Endothelial cell of umbilical vein (primary cell): ENCODE measurements around the gene FLACC1. TPM values are rescaled to one million over a fixed set of nuclear protein-coding genes. Genes with fewer than 3 reads are reported as not detected.

Experiments
- BruUV-seq: library from RNA; stranded (reverse); fragments of 400-500 nt; replicated peaks from 2 replicates; lab custom pipeline; 2021; lab: Mats Ljungman, UMichigan
- CTCF ChIA-PET: fragments of 300-600, 350-600 bp; sonication (Branson Sonifier 250); formaldehyde crosslinking; loops from one replicate; lab custom pipeline; 2021; ENCODE audit warnings: antibody characterized with exemption, inconsistent platforms; lab: Charles Lee
- POLR2A ChIA-PET: fragments of 300-600, 350-600 bp; sonication (Branson Sonifier 250); formaldehyde crosslinking; loops from one replicate; lab custom pipeline; 2021; ENCODE audit warnings: antibody characterized with exemption, inconsistent platforms; lab: Charles Lee
- DNase-seq: peaks from one replicate; pipeline ENCODE4 v3.0.0-alpha.2; 2011; ENCODE audit warnings: low read depth, low spot score
- FAIRE-seq: peaks from 2 replicates; lab custom pipeline; 2011; peaks lifted over from hg19 to GRCh38; lab: Jason Lieb, UNC
- H2AFZ ChIP-seq: 2 replicates; pipeline ENCODE4 v1.6.0; 2012; ENCODE audit warnings: low read depth, low read length, control low read depth, inconsistent platforms
- H3K27ac ChIP-seq: 2 replicates; pipeline ENCODE4 v1.5.1; 2011; ENCODE audit warnings: low read depth, mild to moderate bottlenecking, control low read depth, low read length, moderate library complexity; ENCODE audit not compliant: insufficient read depth
- H3K27me3 ChIP-seq, 2 experiments: 2 replicates each; pipeline versions ENCODE4 v1.6.0 to v1.6.1; 2011; ENCODE audit warnings: low read length in 2 of 2, mixed read lengths in 1 of 2; ENCODE audit not compliant: control insufficient read depth in 2 of 2, insufficient read depth in 2 of 2
- H3K36me3 ChIP-seq, 2 experiments: 2 replicates in 1 of 2; 3 replicates in 1 of 2; pipeline ENCODE4 v1.5.1; 2011; ENCODE audit warnings: low read length in 2 of 2, mild to moderate bottlenecking in 1 of 2, moderate library complexity in 1 of 2; ENCODE audit not compliant: control insufficient read depth in 2 of 2, insufficient read depth in 2 of 2; ENCODE audit errors: extremely low read depth in 1 of 2
- H3K4me1 ChIP-seq: 3 replicates; pipeline ENCODE4 v1.5.1; 2011; ENCODE audit warnings: mild to moderate bottlenecking, low read length; ENCODE audit not compliant: control insufficient read depth, insufficient read depth; ENCODE audit errors: extremely low read depth
- H3K4me2 ChIP-seq: 2 replicates; pipeline ENCODE4 v1.6.1; 2011; ENCODE audit warnings: low read length, control low read depth, mixed read lengths; ENCODE audit not compliant: insufficient read depth
- H3K4me3 ChIP-seq, 3 experiments: fragments of 200-600 bp in 1 of 3; sonication (generic), shearing (Covaris generic) in 1 of 3; replicated peaks in 1 of 3; 2 replicates each; pipeline ENCODE4 v1.5.1; 2011 to 2016; ENCODE audit warnings: control low read depth in 3 of 3, low read length in 3 of 3, mild to moderate bottlenecking in 2 of 3, inconsistent platforms in 1 of 3, low read depth in 1 of 3, moderate library complexity in 1 of 3; ENCODE audit not compliant: insufficient read depth in 1 of 3
- H3K79me2 ChIP-seq: 2 replicates; pipeline ENCODE4 v1.6.0; 2012; ENCODE audit warnings: low read length, inconsistent platforms; ENCODE audit not compliant: control insufficient read depth, insufficient read depth
- H3K9ac ChIP-seq: replicated peaks from 2 replicates; pipeline ENCODE3; 2011; ENCODE audit warnings: low read length, control low read depth; ENCODE audit not compliant: insufficient read depth; ENCODE audit errors: extremely low read depth
- H3K9me1 ChIP-seq: replicated peaks from 3 replicates; pipeline ENCODE4 v1.6.0; 2011; ENCODE audit warnings: mild to moderate bottlenecking, low read length; ENCODE audit not compliant: control insufficient read depth, insufficient read depth; ENCODE audit errors: extremely low read depth
- H3K9me3 ChIP-seq: replicated peaks from 2 replicates; pipeline ENCODE4 v1.5.1; 2012; ENCODE audit warnings: low read length, inconsistent platforms; ENCODE audit not compliant: control insufficient read depth, insufficient read depth
- H4K20me1 ChIP-seq: replicated peaks from 2 replicates; pipeline ENCODE3; 2011; ENCODE audit warnings: mild to moderate bottlenecking, low read length; ENCODE audit not compliant: control insufficient read depth, insufficient read depth; ENCODE audit errors: extremely low read depth
- EZH2 ChIP-seq: IDR thresholded peaks from 2 replicates; pipeline ENCODE4 v1.6.1; 2012; ENCODE audit warnings: borderline replicate concordance, low read depth, mild to moderate bottlenecking, moderate library complexity, low read length, inconsistent platforms; ENCODE audit not compliant: severe bottlenecking
- FOS ChIP-seq: IDR thresholded peaks from 2 replicates; pipeline ENCODE4 v1.6.1; 2011; ENCODE audit warnings: mild to moderate bottlenecking, low read length, moderate library complexity, borderline replicate concordance; ENCODE audit not compliant: insufficient read depth
- GATA2 ChIP-seq: IDR thresholded peaks from 2 replicates; pipeline ENCODE4 v1.7.0; 2011; ENCODE audit warnings: low read depth, mild to moderate bottlenecking, moderate library complexity, mixed read lengths, low read length; ENCODE audit not compliant: insufficient read length, insufficient read depth
- JUN ChIP-seq: IDR thresholded peaks from 2 replicates; pipeline ENCODE4 v1.6.1; 2011; ENCODE audit warnings: borderline replicate concordance, low read depth; ENCODE audit not compliant: insufficient read length, insufficient read depth
- MYC ChIP-seq: IDR thresholded peaks from one replicate; pipeline ENCODE4 v1.6.1; 2011; ENCODE audit warnings: mild to moderate bottlenecking, low read depth, low read length
- POLR2A ChIP-seq: IDR thresholded peaks from 2 replicates; pipeline ENCODE4 v1.6.1; 2012; ENCODE audit warnings: low read depth, mild to moderate bottlenecking, control low read depth, low read length
- POLR2AphosphoS5 ChIP-seq: IDR thresholded peaks from 2 replicates; pipeline ENCODE4 v1.6.1; 2012; ENCODE audit warnings: low read depth, mild to moderate bottlenecking, control low read depth, low read length, moderate library complexity; ENCODE audit not compliant: insufficient read depth
- dilution Hi-C: fragments of 300-500 bp; cut with MboI; formaldehyde crosslinking; loops from one replicate; pipeline ENCODE4 v1.15.0; 2019; ENCODE audit warnings: low sequenced_read_pairs; ENCODE audit not compliant: extremely low pct_ligation_motif_present
- intact Hi-C: fragments of 100-400 bp; cut with micrococcal nuclease; formaldehyde crosslinking; loops from one replicate; pipeline ENCODE4 v1.10.0; 2022
- polyA plus RNA-seq, 4 experiments: library from polyadenylated mRNA; depleted of rRNA in 3 of 4; stranded (reverse) in 3 of 4; unstranded in 1 of 4; fragments of >200 nt; gene quantifications; 2 replicates each; pipeline versions ENCODE4 v1.2.1 to v1.2.3, GENCODE V29; 2011 to 2012; ENCODE audit warnings: missing spikeins in 1 of 4
- total RNA-seq: library from RNA; stranded (reverse); gene quantifications from 2 replicates; pipeline ENCODE4 v1.2.3, GENCODE V29; 2021
- TF ChIP-seq, protein P1 (sequence below): IDR thresholded peaks from 2 replicates; pipeline ENCODE4 v1.6.1; 2011; ENCODE audit not compliant: insufficient read depth, insufficient read length
- TF ChIP-seq, protein P2 (sequence below), 2 donors: IDR thresholded peaks; 1 replicate in 1 of 2; 2 replicates in 1 of 2; pipeline ENCODE4 v1.5.1; 2011; ENCODE audit warnings: low read length in 2 of 2, mild to moderate bottlenecking in 2 of 2, moderate library complexity in 2 of 2, control low read depth in 1 of 2, inconsistent platforms in 1 of 2, low read depth in 1 of 2; ENCODE audit not compliant: insufficient read depth in 1 of 2; ENCODE audit errors: extremely low read depth in 1 of 2

The FLACC1 gene
- total and polyA plus RNA-seq, 2 donors (not counting 3 experiments of a cell fraction or from before 2014, with no cell fraction given), result 0.11 to 1.4 TPM

DNA sequence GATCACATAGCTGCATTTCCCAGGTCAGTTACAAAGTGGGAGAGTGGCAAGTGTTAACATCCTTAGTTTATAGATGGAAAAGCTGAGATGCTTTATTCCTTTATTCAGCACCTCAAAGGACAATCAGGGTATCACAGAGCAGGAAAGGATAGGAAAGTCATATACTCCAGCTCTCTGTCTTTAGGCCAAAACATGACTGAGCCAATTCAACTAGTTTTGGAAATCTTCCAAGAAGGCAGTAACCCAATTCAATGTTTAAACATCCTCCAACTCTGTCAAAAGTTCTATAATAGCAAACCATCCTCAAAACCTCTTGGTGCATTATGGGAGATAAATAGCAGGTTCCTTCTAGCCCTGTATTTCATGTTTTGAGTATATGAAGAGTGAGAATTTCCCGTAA is 71.6 kb downstream of the FLACC1 start:
- Histone ChIP-seq H3K9me1 (no peaks in the 10 kb centered on the region), H3K36me3 (peaks cover 0 to 6% of the 10 kb centered on the region in 2 experiments), H3K79me2 (no peaks in the 10 kb centered on the region), H3K4me3 (no peak overlapping the region), H3K4me1 (no peaks in the 10 kb centered on the region), H2AFZ (no peak overlapping the region), H3K27me3 (no peaks in the 10 kb centered on the region), H3K9ac (no peak overlapping the region), H4K20me1 (no peaks in the 10 kb centered on the region), H3K9me3 (no peaks in the 10 kb centered on the region), H3K27ac (no peak overlapping the region), H3K4me2 (no peak overlapping the region)
- TF ChIP-seq, protein P1, sequence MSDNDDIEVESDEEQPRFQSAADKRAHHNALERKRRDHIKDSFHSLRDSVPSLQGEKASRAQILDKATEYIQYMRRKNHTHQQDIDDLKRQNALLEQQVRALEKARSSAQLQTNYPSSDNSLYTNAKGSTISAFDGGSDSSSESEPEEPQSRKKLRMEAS, result no peak
- no peak for TF ChIP-seq FOS
- TF ChIP-seq EZH2, result no peak
- TF ChIP-seq GATA2, result no peak
- DNase-seq (no peak), FAIRE-seq (no peak)
- BruUV-seq, result no TSS peak
- CTCF ChIA-PET, result no interaction called here
- dilution Hi-C loops (no loop called here), intact Hi-C loops (no loop called here)
- POLR2A ChIA-PET, result no interaction called here

DNA sequence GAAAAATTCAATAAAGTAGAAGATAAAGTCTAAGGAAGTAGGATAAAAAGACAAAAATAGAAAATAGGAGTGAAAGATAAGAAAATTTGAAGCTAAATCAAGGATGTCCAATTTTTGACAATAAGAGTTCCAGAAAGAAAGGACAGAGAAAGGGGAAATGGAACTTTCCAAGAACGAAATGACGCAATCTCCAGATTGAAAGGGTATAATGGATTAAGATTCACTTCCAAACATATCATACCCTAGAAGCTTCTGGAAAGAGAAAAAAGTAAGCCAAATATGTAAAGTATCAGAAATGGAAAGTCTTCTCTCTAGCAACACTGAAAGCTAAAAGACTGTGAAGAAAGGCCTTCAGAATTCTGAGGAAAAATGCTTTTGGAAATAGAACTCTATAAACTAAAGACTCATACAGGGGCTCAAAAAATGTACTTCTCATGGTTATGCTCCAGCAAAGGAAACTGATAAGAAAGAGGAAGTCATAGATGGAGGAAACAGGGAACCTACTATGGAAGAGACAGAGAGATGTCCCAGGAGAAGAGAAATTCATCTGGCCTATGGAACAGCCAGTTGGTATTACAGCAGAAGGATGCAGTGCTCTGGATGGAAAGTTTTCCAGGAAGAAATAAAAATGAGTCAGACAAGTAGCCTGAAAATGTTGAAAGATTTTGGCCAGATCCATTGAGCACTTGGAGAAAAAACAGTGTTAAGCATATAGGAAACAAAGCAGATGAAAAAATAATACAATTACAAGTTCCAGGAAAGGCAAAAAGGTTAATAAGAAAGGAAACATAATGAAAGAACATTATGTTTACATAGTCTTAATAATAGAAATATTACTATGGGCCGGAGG is 76.7 kb downstream of the FLACC1 start:
- H4K20me1 ChIP-seq, result no peaks in the 10 kb centered on the region
- H3K4me2 ChIP-seq, result no peak overlapping the region
- no peak overlapping the region for H3K27ac ChIP-seq
- peaks cover 0 to 4% of the 10 kb centered on the region in 2 experiments for H3K36me3 ChIP-seq
- no TSS peak for BruUV-seq
- FAIRE-seq (no peak), DNase-seq (peak; percentile 75)
- H3K9ac ChIP-seq, result no peak overlapping the region
- no peak overlapping the region for H3K4me3 ChIP-seq
- H2AFZ ChIP-seq, result no peak overlapping the region
- no peaks in the 10 kb centered on the region for H3K9me3 ChIP-seq
- H3K4me1 ChIP-seq, result no peaks in the 10 kb centered on the region
- POLR2A ChIA-PET, result no interaction called here
- no peaks in the 10 kb centered on the region for H3K27me3 ChIP-seq
- dilution Hi-C loops, result no loop called here
- CTCF ChIA-PET, result interaction anchor here (1.3 kb wide), 1 partner anchor 17 kb away, joined by 4 read pairs; no protein-coding TSS in a partner anchor
- no peaks in the 10 kb centered on the region for H3K79me2 ChIP-seq
- TF ChIP-seq MYC (no peak), GATA2 (no peak), JUN (no peak), FOS (no peak), EZH2 (no peak), POLR2A (no peak), POLR2AphosphoS5 (no peak)
- TF ChIP-seq, protein P1, result no peak
- TF ChIP-seq, protein P2, sequence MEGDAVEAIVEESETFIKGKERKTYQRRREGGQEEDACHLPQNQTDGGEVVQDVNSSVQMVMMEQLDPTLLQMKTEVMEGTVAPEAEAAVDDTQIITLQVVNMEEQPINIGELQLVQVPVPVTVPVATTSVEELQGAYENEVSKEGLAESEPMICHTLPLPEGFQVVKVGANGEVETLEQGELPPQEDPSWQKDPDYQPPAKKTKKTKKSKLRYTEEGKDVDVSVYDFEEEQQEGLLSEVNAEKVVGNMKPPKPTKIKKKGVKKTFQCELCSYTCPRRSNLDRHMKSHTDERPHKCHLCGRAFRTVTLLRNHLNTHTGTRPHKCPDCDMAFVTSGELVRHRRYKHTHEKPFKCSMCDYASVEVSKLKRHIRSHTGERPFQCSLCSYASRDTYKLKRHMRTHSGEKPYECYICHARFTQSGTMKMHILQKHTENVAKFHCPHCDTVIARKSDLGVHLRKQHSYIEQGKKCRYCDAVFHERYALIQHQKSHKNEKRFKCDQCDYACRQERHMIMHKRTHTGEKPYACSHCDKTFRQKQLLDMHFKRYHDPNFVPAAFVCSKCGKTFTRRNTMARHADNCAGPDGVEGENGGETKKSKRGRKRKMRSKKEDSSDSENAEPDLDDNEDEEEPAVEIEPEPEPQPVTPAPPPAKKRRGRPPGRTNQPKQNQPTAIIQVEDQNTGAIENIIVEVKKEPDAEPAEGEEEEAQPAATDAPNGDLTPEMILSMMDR (IDR thresholded peaks at IDR 0.05; ENCODE audit: extremely low read depth in 1 of 2, insufficient read depth in 1 of 2, low read depth in 1 of 2, low read length in 2 of 2), result no peak
- no peaks in the 10 kb centered on the region for H3K9me1 ChIP-seq
- intact Hi-C loops, result no loop called here
